ENCODE measurements around the gene PTPN9.

The PTPN9 gene

DNA sequence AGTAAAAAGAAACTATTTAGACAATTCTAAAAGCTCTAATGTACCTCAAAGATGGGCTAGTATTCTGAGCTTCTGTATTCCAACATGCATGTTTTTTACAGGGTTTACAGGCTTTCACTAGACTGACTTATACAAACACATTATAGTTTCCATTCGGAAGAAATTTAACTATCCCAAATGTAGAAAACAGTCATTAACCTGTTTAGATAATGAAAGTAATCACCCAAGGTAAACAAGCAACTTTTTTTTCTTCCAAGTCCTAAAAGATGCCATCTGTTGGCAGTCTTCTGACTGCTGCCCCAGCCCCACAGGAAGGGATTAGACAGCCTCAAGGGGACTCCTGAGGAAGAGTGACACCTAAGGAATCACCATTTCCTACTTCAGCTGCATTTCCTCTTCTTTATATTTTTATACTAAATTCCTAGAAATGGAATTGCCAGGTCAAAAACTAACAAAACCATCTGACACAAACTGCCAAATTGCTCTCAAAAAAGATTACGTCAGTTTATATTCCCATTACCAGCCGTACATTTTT lies 153.1 kb downstream of the PTPN9 start:
- in situ Hi-C loops (cut with MboI; ENCODE audit: low sequenced_read_pairs), result no loop called here

DNA sequence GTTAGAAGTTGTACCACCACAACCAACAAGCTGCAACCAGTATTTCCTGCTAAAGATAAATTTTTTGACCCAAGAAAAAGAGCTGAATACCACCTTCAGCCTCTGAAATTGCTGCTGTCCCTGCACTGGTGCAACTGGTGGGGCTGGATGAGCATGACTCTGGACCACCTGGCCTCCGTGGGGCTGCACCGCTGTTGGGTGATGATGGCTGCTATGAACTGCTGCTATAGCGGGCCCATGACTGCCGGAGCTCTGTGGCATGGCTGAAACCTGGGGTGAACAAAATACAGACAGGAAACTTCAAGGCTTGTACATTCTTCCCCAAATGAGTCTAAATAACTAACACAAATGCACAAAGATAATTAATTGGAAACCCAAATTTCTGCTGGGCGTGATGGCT lies 156.6 kb downstream of the PTPN9 start:
- in situ Hi-C loops (cut with MboI; ENCODE audit: low sequenced_read_pairs), result no loop called here

GRCh38 chr15:75420698-75421097 lies 158.4 kb downstream of the PTPN9 start:
- in situ Hi-C loops (cut with MboI; ENCODE audit: low sequenced_read_pairs), result no loop called here

DNA sequence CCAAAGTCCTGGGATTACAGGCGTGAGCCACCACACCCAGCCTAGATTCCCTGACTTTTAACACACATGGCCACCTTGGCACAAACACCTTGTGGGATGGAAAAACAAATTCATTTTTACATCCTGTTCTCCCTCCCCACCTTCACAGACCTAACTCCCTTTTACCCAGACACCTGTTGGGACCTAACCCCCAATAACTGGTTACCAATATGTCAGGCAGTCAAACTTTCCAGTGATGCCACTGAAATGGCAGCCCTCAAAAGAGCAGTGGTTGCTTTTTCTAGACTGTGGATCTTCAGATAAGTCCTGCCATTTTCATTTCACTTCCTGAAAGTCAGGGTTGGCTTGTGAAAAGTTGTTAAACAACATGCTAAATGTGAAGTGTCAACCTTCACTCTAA lies 162.5 kb downstream of the PTPN9 start:
- in situ Hi-C loops (cut with MboI; ENCODE audit: low sequenced_read_pairs), result no loop called here
